Common myeloid progenitor, CD34-positive (primary cell): ENCODE measurements around the gene PEX10.

ENCODE experiments used
- CTCF ChIA-PET: fragments of 350-600 bp; sonication (Branson Sonifier 250); formaldehyde crosslinking; loops from one replicate; lab custom pipeline; 2021; ENCODE audit warnings: antibody characterized with exemption; lab: Charles Lee
- POLR2A ChIA-PET: fragments of 350-600 bp; sonication (Branson Sonifier 250); formaldehyde crosslinking; loops from one replicate; lab custom pipeline; 2021; ENCODE audit warnings: antibody characterized with exemption; lab: Charles Lee
- DNase-seq, 3 donors: peaks; one replicate each; pipeline versions ENCODE4 v3.0.0 to v3.0.0-alpha.2; 2013
- H3K27ac ChIP-seq, 2 experiments: 1 replicate in 1 of 2; 2 replicates in 1 of 2; pipeline ENCODE4 v1.7.0; 2013; ENCODE audit warnings: inconsistent platforms in 2 of 2, low read length in 2 of 2, mild to moderate bottlenecking in 2 of 2, low read depth in 1 of 2, moderate library complexity in 1 of 2; ENCODE audit not compliant: severe bottlenecking in 2 of 2, insufficient read depth in 1 of 2, poor library complexity in 1 of 2
- H3K27me3 ChIP-seq, 5 experiments: replicated peaks in 2 of 5; 1 replicate in 3 of 5; 2 replicates in 2 of 5; pipeline versions ENCODE4 v1.6.1 to v1.7.0; 2013; ENCODE audit warnings: low read length in 4 of 5, mild to moderate bottlenecking in 2 of 5, moderate library complexity in 2 of 5, inconsistent platforms in 1 of 5; ENCODE audit not compliant: insufficient read depth in 5 of 5, control insufficient read depth in 4 of 5
- H3K36me3 ChIP-seq, 4 experiments: 1 replicate in 2 of 4; 2 replicates in 2 of 4; pipeline versions ENCODE4 v1.6.1 to v1.7.0; 2013; ENCODE audit warnings: low read length in 3 of 4, control low read depth in 1 of 4, mild to moderate bottlenecking in 1 of 4; ENCODE audit not compliant: control insufficient read depth in 4 of 4, insufficient read depth in 4 of 4
- H3K4me1 ChIP-seq, 4 experiments: 1 replicate in 3 of 4; 2 replicates in 1 of 4; pipeline versions ENCODE4 v1.6.1 to v1.7.1; 2013; ENCODE audit warnings: low read length in 3 of 4, mild to moderate bottlenecking in 3 of 4, control low read depth in 1 of 4, inconsistent platforms in 1 of 4, moderate library complexity in 1 of 4; ENCODE audit not compliant: control insufficient read depth in 4 of 4, insufficient read depth in 4 of 4; ENCODE audit errors: control extremely low read depth in 1 of 4
- H3K4me3 ChIP-seq, 7 experiments: 1 replicate in 4 of 7; 2 replicates in 3 of 7; pipeline versions ENCODE4 v1.5.1 to v1.7.0; 2013; ENCODE audit warnings: mild to moderate bottlenecking in 7 of 7, low read length in 6 of 7, moderate library complexity in 6 of 7, inconsistent platforms in 2 of 7, low read depth in 2 of 7, control low read depth in 1 of 7; ENCODE audit not compliant: insufficient read depth in 4 of 7, control insufficient read depth in 1 of 7; ENCODE audit errors: extremely low read depth in 1 of 7
- H3K9me3 ChIP-seq, 5 experiments: 1 replicate in 4 of 5; 2 replicates in 1 of 5; pipeline versions ENCODE4 v1.6.1 to v1.7.1; 2013; ENCODE audit warnings: low read length in 4 of 5, mild to moderate bottlenecking in 2 of 5, inconsistent platforms in 1 of 5, low read depth in 1 of 5, moderate library complexity in 1 of 5; ENCODE audit not compliant: control insufficient read depth in 4 of 5, insufficient read depth in 2 of 5; ENCODE audit errors: control extremely low read depth in 1 of 5
- WGBS: methylation state at CpG from one replicate; pipeline ENCODE4 v1.1.5; 2013; ENCODE audit not compliant: insufficient coverage; 5-methylcytosine and 5-hydroxymethylcytosine counted together

PEX10 gene

DNA sequence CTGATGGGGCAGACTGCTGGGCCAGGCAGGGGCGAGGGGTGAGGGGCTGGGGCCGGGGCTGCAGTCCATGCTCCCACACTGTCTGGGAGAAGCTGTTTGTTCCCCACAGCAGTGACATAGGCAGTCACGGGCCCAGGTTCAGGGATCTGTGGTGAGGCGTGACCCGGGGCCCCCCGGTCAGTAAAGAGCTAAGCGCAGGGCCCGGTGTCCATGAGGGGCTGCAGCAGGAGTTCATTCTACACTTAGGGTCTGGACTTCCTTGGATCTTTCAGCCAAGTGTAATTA lies 4.4 kb downstream of the PEX10 start:
- Histone ChIP-seq H3K9me3 (no peaks in the 10 kb centered on the region), H3K36me3 (peaks cover 7 to 72% (median 49%) of the 10 kb centered on the region in 4 experiments), H3K4me1 (peaks cover 0 to 11% (median 10%) of the 10 kb centered on the region in 4 experiments), H3K27me3 (no peaks in the 10 kb centered on the region), H3K4me3 (no peak overlapping the region), H3K27ac (no peak overlapping the region)
- ChIA-PET CTCF (interaction anchor here (1.2 to 1.3 kb wide), 2 partner anchors 140 to 268 kb away, joined by 3 read pairs; no protein-coding TSS in a partner anchor), POLR2A (no interaction called here)
- WGBS = 95% methylated on average over 8 of the region's 8 CpGs
- no peak for DNase-seq

GRCh38 chr1:2407166-2407990 lies 5.0 kb downstream of the PEX10 start:
- ChIA-PET POLR2A (no interaction called here), CTCF (interaction anchor here (1.3 kb wide), 1 partner anchor 268 kb away, joined by 3 read pairs; no protein-coding TSS in a partner anchor)
- WGBS = 84% methylated on average over 23 of the region's 25 CpGs
- no peak for DNase-seq
- H3K27ac ChIP-seq = no peak overlapping the region
- H3K36me3 ChIP-seq = peaks cover 7 to 77% (median 54%) of the 10 kb centered on the region in 4 experiments
- no peaks in the 10 kb centered on the region for H3K9me3 ChIP-seq
- peaks cover 0 to 9% (median 7%) of the 10 kb centered on the region in 4 experiments for H3K4me1 ChIP-seq
- no peaks in the 10 kb centered on the region for H3K27me3 ChIP-seq
- no peak overlapping the region for H3K4me3 ChIP-seq

GRCh38 chr1:2406451-2407041 lies 5.8 kb downstream of the PEX10 start:
- H3K4me3 ChIP-seq = no peak overlapping the region
- WGBS = 97% methylated on average over 26 of the region's 26 CpGs
- POLR2A ChIA-PET = no interaction called here
- CTCF ChIA-PET = no interaction called here
- no peak overlapping the region for H3K27ac ChIP-seq
- H3K27me3 ChIP-seq = no peaks in the 10 kb centered on the region
- peaks cover 7 to 86% (median 60%) of the 10 kb centered on the region in 4 experiments for H3K36me3 ChIP-seq
- H3K4me1 ChIP-seq = peaks cover 0 to 3% (median 1%) of the 10 kb centered on the region in 4 experiments
- DNase-seq = no peak
- no peaks in the 10 kb centered on the region for H3K9me3 ChIP-seq

DNA sequence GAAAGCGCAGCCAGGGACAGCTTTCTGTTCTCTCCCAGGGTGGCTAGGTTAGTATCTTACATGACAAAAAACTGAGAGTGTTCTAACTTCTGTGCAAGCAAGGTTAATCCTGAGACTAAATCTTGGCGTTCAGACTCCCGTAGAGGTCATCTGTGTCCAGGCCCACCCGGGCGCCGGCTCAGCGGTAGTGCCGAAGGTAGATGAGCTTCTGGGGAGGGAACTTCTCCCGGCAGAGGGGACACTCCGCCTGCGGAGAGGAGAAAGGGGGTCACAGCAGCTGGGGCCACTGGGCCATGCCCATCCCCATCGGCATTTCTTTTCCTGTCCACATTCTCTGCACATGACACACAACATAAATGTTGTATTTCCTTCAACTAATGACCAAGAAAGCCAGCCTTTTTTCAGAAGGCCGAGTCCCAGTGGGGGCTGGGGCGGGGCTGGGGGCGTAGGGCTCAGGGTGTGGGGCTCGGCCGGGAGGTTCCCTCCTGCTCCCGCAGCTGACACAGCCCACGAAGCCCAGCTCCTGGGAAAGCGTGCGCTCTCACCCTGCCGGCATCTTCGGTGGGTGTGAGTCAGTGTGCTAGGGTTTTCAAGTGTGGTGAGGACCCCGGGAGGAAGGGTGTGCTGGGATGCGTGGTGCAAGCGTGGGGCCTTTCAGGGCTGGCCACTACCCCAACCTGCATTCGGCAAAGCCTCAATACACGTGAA lies 6.6 kb downstream of the PEX10 start:
- CTCF ChIA-PET = no interaction called here
- Histone ChIP-seq H3K27me3 (no peaks in the 10 kb centered on the region), H3K4me1 (no peaks in the 10 kb centered on the region), H3K27ac (no peak overlapping the region), H3K36me3 (peaks cover 8 to 91% (median 64%) of the 10 kb centered on the region in 4 experiments), H3K4me3 (no peak overlapping the region), H3K9me3 (no peaks in the 10 kb centered on the region)
- POLR2A ChIA-PET = no interaction called here
- 97% methylated on average over 22 of the region's 28 CpGs for WGBS
- DNase-seq = no peak

GRCh38 chr1:2404890-2405511 lies 7.4 kb downstream of the PEX10 start:
- no peak overlapping the region for H3K27ac ChIP-seq
- no peaks in the 10 kb centered on the region for H3K27me3 ChIP-seq
- CTCF ChIA-PET = no interaction called here
- H3K4me3 ChIP-seq = no peak overlapping the region
- 98% methylated on average over 23 of the region's 24 CpGs for WGBS
- peaks cover 10 to 93% (median 66%) of the 10 kb centered on the region in 4 experiments for H3K36me3 ChIP-seq
- POLR2A ChIA-PET = no interaction called here
- no peaks in the 10 kb centered on the region for H3K9me3 ChIP-seq
- no peak for DNase-seq
- no peaks in the 10 kb centered on the region for H3K4me1 ChIP-seq

DNA sequence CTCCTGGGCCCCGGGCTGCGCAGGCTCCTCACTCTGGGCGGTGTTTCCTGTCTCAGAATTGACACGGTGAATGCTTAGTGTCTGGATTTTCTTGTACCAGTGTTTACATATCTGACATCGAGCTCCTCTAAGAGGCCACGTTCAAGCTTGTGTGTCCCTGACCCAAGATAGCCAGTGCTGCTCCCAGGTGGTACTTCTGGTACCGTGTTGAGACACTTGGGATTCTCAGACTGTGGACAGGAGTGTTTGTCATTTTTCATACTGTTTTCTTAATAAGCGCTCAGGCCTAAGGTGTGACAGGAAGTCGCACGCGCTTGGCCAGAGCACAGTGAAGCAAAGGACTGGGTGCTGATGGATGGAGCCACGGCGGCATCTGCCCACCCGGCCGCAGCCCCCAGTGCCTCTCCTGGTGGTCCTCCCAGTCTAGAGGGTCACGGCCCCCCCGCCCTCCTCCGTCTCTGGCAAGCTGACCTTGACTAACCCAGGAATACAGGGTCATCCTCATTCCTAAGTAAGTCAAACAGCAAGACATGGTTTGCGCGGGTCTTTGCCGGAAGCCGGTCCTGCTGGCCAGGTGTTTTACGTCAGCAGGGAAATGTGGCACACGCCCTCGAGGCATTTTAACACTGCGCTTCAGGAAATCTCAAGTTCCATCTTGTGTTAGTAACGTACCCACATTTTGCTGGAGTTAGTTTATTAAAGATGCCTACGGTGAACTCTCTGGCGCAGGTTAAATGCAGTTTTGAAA lies 8.0 kb downstream of the PEX10 start:
- no peaks in the 10 kb centered on the region for H3K9me3 ChIP-seq
- H3K27me3 ChIP-seq = no peaks in the 10 kb centered on the region
- peaks cover 12 to 93% (median 66%) of the 10 kb centered on the region in 4 experiments for H3K36me3 ChIP-seq
- CTCF ChIA-PET = no interaction called here
- no peak overlapping the region for H3K27ac ChIP-seq
- no peak for DNase-seq
- no peaks in the 10 kb centered on the region for H3K4me1 ChIP-seq
- 94% methylated on average over 28 of the region's 29 CpGs for WGBS
- POLR2A ChIA-PET = no interaction called here
- no peak overlapping the region for H3K4me3 ChIP-seq
